Frontal cortex (tissue), 4 donors: Measurements from ENCODE around the gene LTF. TPM values are rescaled to one million over a fixed set of nuclear protein-coding genes. Genes with fewer than 3 reads are reported as not detected.
"Not testable (repeated sequence)": the region's sequence is repeated elsewhere in the genome, so short reads cannot be mapped to it uniquely, and the experiment has no call there.

ENCODE experiments used
- DNase-seq, 2 donors: peaks; one replicate each; pipeline ENCODE4 v3.0.0; 2012; ENCODE audit warnings: low spot score in 2 of 2
- FAIRE-seq: peaks from 2 replicates; lab custom pipeline; 2012; peaks lifted over from hg19 to GRCh38; lab: Jason Lieb, UNC
- total RNA-seq: library from RNA; depleted of rRNA; stranded (reverse); fragments of >200 nt; gene quantifications from one replicate; pipeline ENCODE4 v1.2.3, GENCODE V29; 2014
- donor health status: control.
- donor health status: control.
- donor health status: control.

The LTF gene
- total RNA-seq: 0.41 TPM

DNA sequence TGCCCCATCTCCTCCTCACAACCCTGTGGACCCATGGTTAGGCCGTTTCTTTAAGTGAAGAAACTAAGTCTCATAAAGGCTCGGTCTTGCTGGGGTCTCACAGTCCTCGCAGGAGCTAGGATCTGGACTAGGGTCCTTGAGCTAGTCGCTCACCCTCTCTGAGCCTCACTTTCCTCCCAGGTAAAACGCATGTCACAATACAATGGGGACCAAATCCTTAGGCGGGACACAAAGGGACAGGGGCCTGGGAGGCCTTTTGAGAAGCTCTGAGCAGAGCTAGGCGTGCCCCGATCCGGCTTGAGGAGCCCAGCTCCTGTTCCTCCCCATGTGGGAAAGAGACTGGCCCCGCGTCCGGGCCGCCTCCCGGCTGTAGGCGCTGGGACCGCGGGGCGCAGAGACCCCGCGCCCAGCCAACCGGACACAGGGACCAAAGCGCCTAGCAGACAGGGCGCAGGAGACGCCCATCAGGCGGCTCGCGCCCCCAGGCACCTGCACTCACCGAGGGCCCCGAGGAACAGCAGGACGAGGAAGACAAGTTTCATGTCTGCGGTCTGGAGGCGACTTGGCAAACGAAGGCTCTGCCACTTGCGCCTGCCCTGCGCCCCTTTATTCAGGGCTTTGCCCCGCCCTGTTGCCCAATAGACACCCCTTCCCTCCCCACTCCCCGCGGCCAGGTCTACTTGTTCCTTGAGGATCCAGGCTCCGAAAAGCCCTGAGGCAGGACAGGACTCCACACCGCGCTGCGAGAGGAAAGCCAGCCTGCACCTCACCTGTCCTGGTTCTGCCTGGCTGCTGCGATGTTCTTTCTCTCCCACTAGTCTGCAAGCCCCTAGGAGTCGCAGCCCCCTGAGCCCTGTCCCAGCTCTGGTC, at the start of gene LTF:
Gene LTF (minus strand): TSS at position 580 of the 870 bp plus-strand sequence. CDS start 38 bp downstream, at position 542.
- DNase-seq (no peak), FAIRE-seq (no peak)

DNA sequence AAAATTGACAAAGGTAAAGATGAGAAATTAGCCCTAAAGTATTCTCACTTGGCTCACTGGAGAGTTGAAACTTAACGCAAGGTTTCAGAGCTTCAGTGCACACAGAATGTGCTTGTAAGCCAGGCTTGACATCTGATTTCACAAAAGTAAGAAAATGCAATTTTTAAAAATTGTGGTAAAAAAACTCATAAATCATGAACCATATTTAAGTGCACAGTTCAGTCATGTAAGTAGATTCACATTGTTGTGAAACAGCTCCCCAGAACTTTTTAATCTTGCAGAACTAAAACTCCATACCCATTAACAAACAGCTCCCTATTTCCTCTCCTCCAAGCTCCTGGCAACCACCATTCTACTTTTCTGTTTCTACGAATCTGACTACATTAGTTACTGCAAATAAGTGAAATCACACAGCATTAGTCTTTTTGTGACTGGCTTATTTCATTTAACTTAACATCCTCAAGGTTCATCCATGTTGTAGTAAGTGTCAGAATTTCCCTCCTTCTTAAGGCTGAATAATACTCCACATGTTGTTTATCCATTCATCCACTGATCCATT, 47.6 kb upstream of the LTF start:
- no peak for FAIRE-seq
- DNase-seq: no peak

DNA sequence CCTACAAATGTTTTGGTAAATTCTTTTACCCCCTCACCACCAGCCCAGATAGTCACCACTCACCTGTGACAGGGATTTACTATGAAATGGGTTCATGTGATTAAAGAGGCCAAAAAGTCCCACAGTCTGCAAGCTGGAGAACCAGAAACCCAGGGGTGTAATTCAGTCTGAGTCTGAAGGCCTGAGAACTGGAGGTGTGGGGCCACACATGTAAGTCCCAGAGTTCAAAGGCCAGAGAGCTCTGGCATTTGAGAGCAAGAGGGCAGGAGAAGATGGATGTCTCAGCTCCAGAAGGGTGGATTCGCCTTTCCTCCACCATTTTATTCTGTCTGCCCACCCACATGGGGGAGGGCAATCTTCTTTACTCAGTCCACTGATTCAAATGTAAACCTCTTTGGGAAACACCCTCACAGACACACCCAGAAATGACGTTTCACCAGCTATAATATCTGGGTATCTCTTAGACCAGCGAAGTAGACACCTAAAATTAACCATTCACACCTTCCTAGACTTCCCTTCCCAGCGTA, 45.0 kb upstream of the LTF start:
- DNase-seq: no peak
- FAIRE-seq: no peak

DNA sequence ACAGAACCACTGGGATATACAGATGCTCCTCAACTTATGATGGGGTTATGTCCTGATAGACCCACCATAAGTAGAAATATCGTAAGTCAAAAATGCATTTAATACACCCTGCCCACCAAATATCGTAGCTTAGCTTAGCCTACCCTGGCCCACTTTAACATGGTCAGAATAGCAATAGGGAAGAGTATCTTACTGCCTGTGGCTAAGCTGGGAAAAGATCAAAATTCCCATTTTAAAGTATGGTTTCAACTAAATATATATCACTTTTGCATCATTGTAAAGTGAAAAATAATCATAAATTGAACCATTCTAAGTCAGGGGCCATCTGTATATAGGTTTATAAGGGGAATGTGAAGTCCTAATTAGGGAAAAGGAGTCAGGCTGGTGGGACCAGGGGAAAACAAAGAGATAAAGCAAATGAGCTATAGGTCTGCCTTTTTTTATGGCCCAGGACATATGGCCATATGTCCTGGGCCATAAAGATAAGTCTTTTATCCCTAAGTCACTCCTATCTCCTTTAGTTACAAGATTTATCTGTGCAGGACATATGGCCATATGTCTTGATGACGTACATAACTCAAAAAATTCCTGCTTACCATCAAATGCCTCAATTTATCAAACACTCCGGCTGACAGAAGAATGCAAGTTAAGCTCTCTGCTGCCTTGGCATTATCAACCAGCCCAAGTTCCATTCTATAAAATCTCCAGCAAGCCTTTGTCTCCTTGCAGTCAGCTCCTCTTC, 44.3 kb upstream of the LTF start:
- DNase-seq: no peak
- FAIRE-seq: no peak

DNA sequence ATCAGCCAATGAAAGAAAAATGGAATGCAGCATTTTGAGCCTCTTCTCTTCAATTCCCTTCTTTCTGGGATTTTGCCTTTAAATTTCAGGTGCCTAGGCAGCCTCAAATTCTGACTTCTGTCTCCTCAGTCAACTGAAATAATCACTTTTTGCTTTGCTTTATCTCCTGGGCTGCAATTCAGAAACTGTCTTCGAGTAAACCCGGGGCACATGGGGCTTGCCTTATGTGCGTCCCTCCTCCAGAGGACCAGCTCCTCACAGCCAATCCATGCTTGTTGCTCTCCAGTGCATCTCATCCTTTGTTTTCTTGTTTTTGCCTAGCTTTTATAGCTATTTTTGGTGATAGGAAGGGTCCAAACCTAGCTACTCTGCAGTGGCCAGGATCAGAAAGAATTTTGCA, 41.8 kb upstream of the LTF start:
- DNase-seq (no peak), FAIRE-seq (no peak)

DNA sequence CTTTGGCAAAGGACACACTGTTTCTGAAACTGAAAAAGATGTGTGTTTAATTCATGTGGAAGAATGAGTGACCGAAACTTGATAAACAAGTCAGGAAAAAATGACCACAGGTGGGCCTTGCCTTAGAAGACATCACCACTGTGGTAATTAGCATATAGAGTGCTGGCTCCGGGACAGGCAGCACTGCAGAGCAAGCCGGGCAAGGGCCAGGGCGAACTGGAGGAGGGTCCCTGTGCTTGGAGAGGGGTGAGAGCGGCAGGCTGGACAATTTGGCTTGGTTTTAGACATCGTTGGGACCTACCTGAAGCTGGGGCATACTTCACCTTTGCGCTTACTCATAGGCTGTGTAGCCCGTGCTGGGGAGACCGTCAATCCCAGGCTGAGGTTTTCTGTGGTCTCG, 41.2 kb upstream of the LTF start:
- DNase-seq: no peak
- no peak for FAIRE-seq

DNA sequence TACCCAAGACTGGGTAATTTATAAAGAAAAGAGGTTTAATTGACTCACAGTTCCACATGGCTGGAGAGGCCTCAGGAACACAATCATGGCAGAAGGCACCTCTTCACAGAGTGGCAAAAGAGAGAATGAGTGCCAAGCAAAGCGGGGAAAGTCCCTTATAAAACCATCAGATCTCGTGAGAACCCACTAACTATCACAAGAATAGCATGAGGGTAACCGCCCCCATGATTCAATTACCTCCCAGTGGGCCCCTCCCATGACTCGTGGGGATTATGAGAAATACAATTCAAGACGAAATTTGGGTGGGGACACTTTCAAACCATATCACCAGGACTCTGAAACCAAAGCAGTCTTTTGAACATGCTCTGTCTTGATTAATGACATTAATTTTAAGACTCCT, 40.1 kb upstream of the LTF start:
- DNase-seq: no peak
- FAIRE-seq: no peak

DNA sequence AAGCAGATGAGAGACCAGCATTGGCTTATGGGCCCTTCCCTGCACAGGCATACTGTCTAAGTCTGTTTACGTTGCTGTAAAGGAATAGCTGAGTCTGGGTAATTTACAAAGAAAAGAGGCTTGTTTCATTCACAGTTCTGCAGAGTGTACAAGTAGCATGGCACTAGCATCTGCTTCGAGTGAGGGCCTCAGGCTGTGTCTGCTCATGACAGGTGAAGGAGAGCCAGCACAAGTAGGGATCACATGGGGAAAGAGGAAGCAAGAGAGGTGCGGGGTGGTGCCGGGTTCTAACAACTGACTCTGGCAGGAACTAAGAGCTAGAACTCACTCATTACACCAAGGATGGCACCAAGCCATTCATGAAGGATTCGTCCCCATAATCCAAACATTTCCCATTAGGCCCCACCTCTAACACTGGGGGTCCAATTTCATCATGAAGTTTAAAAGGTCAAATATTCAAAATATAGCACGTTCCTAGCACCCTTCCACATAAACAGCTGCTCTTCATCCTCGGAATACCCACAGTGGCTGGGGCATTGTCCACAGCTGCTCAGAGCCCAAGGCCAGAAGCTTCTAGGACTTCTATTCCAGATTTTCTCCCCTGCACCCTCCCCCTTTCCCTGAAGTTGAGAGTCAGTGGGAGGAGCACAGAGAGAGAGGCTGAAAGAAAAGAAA, 38.6 kb upstream of the LTF start:
- FAIRE-seq: no peak

DNA sequence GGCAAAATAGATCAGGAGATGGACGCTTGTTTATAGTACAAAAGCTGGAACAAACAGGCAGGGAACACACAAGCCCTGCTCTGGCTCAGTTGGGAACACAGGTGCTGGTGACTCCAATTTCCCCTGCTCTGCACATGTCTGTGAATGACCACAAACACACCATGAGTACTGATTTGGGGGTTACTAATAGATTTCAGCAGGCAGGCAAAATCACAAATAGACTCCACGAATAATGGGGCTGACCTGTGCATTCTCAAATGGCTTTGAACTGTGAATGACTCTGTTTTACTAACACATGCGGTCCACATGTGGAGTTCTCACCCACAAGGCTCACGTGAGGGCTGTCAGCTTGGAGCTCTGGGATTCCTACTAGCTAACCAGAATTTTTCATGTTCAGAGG, 37.0 kb upstream of the LTF start:
- FAIRE-seq (no peak), DNase-seq (no peak)

More for the DNA sequence above, 38.6 kb upstream of the LTF start:
- DNase-seq: no peak

DNA sequence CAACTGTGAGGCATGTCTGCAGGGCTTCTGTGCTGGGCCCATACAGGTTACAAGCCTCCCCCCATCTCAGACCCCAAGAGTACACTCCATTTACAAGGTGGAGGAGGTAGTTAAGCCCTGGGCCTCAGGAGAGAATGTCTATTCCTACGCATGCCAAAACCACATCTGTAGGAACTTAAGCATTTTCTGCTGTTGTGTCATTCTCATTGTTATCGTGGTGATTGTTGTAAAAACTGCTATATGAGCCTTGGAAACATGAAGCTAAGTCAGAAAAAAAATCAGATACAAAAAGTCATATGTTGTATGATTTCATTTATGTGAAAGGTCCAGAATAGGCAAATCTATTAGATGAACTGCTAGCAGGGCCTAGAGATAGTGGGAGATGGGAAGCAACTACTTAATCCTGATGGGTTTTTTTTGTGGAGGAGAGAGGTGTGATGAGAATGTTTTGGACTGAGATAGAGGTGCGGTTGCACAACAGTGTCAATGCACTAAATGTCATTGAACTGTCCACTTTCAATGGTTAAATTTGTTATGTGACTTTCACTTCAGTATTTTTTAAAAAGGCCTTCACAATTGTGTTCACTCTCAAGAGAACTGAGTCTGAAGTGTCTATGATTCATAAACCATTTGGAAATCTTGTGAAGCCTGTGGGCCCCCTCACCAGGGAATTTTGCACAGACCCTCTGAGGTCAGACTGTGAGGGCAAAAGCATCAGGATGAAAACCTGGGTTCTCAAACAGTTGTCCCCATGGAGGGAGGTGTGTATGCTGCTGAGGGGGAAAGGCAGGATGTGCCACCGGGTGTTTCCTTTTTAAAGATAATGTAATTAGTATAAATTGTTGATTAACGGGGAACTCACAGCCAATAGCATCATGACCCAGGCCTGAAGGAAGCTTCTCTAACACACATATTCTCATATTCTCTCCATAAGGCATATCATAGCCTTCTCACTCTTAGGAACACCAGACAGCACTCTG, 36.2 kb upstream of the LTF start:
- DNase-seq (no peak), FAIRE-seq (no peak)

DNA sequence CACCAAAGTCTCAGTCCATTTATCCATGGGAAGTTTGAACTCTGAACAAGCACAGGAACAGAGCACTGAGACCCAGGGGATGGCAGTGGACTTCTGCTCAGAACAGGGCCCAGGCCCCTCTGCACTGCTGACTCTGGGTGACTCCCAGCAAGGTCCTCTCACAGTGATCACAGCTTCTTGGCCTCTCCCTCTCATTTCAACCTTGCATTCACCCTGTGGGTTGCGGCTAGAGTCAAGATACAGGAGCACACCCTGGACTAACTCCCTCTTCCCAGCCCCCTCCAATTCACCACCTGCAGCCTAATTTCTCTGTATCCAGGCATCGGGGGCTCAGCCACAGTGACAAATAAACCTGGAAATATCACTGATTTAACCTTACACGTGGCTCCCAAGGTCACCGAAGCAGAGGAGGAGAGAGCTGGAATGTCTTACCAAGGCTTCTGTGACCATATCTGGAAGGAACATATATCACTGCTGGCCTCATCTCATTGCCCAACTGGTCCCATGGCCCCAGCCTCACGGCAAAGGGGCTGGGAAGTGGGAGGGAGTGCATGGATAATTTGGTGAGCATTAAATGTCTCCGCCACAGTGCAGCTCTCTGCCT, 34.3 kb upstream of the LTF start:
- no peak for DNase-seq
- FAIRE-seq: no peak

DNA sequence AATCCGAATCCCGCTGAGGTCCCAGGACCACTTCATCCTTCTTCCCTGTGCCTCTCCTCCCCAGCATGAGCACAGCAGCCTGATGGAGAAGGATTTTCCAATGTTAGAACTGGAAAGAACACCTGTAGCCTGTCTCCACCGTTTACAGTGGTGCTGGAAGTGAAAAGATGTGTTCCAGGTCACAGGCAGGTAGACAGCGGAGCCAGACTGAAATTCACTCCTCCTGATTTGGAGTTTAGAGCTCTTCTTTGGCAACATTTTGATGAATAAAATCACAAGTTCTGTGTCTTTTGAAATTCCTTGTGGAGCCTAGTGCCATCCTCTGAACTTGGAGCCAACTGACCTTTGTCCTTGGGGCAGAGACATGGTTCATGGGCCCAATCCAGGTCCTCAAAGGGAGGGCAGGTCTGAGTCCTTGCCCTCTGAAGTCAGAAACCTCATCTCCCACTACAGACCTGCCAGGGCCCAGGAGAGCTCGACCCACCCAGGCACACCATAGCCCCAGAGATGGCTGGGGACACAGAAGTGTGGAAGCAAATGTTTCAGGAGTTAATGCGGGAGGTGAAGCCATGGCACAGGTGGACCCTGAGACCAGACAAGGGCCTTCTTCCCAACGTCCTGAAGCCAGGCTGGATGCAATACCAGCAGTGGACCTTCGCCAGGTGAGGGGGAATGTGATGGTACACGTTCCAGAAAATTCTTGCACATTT, 33.0 kb upstream of the LTF start, which contains the start of gene RTP3:
Gene RTP3 (plus strand): TSS at position 421 of the 710 bp plus-strand sequence. CDS start 87 bp downstream, at position 508.
- DNase-seq (no peak), FAIRE-seq (no peak)

DNA sequence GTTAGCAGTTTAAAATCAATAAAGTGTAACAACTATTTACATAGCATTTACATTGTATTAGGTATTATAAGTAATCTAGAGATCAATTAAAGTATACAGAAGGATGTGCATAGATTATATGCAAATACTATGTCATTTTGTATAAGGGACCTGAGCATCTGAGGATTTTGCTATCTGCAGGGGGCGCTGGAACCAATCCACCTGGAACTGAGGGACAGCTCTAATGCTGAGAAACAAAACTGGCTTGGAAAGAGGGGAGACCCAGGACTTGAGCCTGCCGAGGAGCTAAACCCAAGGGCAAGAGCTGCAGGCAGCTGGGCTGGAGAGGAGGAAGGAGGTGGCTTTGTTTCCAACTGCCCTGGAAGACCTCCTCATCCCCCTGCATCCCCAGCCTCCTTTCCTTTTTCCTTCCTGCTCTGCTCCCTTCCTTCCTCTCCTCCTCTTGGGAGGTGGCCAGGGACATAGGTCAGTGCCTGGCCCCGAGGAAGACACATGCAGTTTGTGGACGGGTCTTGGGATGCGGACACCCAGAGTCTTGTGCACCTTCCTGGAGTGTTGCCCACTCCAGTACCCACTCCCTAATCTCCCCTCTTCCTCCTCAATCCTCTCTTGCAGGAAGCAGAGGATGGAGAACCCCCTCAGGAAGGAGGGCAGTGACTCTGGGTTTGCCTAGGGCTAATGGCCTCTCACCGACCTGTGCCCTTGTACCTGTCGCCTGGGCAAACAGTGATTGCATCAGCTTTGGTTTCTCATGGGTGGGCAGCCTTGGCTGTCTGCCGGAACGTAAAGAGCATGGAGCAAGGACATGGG, 32.2 kb upstream of the LTF start:
- DNase-seq (no peak), FAIRE-seq (no peak)

DNA sequence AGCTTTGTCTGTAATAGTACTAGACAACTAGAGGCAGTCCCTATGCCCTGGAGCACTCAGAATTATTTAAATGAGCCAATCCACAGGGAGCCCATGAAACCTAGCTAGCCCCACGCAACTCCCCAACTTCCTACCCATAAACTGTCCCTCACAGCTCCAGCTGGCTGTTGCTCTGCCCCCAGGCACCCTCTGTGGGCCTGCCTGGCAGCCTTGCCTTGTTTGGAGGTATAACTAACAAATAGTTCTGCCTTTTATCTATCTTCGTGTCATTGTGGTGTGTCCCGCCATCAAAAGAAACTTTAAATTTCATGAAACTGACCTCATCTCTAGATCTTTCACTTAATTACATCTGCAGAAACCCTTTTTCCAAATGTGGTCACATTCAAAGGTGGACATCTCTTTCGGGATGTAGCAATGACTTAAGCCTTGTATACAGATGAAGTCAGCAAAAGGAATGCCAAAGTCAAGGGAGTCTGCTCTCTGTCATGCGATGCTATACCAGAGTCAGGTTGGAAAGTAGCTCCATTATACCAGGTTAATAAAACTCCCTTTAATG, 31.3 kb upstream of the LTF start:
- FAIRE-seq (no peak), DNase-seq (no peak)

DNA sequence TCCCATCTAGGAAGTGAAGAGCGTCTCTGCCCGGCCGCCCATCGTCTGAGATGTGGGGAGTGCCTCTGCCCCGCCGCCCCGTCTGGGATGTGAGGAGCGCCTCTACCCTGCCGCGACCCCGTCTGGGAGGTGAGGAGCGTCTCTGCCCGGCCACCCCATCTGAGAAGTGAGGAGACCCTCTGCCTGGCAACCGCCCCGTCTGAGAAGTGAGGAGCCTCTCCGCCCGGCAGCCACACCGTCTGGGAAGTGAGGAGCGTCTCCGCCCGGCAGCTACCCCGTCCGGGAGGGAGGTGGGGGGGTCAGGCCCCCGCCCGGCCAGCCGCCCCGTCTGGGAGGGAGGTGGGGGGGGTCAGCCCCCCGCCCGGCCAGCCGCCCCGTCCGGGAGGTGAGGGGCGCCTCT, 29.8 kb upstream of the LTF start:
- not testable (repeated sequence) for DNase-seq, FAIRE-seq

DNA sequence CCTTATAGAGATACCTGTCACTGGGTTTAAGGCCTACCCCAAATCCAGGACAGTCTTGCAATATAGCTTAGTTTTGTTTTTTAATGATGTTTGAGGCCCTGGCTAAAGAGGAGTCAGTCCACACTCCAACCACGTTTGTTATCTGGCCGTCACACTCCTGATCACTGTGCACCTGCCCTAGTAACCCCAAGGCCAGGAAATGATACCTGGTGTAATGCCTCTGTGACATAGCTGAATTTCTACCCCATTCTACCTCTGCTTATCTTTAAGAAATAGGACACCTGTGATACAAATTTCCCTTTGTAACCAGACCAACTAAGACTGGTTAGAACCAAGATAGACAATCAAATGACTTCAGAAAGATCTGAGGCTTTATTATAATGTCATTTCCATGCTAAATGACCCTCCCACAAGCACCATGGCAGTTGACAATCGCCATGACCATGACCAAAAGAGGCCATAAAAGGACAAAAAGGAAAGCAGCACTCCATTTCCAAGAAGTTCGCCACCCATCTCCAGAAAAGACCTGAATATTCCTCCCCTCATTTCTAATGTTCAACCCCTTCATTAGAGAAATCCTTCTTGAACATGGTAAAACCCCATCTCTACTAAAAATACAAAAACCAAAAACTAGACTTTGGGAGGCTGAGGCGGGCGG, 28.3 kb upstream of the LTF start:
- no peak for FAIRE-seq

More for the DNA sequence above, 28.3 kb upstream of the LTF start:
- DNase-seq: no peak
